CD4-positive, alpha-beta T cell (primary cell): ENCODE measurements around the gene SLC27A2. TPM values are rescaled to one million over a fixed set of nuclear protein-coding genes. Genes with fewer than 3 reads are reported as not detected.
A peak's percentile ranks its signal among the peaks of the same experiment; 100 is the strongest.
"Not testable (repeated sequence)": the region's sequence is repeated elsewhere in the genome, so short reads cannot be mapped to it uniquely, and the experiment has no call there.

Experiments used
- ATAC-seq: fragments of 200-7000 bp; cut with Tn5 transposase; one replicate; pipeline ENCODE4 v1.10.0; 2022; ENCODE audit warnings: mild to moderate bottlenecking; ENCODE audit not compliant: poor library complexity
- CTCF ChIA-PET: fragments of 350-600 bp; sonication (Branson Sonifier 250); formaldehyde crosslinking; loops from one replicate; lab custom pipeline; 2021; ENCODE audit warnings: antibody characterized with exemption, inconsistent platforms; lab: Charles Lee
- POLR2A ChIA-PET: fragments of 350-600 bp; sonication (Branson Sonifier 250); formaldehyde crosslinking; loops from one replicate; lab custom pipeline; 2021; ENCODE audit warnings: antibody characterized with exemption, inconsistent platforms; lab: Charles Lee
- DNase-seq, 14 experiments: peaks; one replicate each; pipeline ENCODE4 v3.0.0-alpha.2; 2013 to 2020; ENCODE audit warnings: mixed read lengths in 2 of 14
- H3K27ac ChIP-seq, 2 donors: one replicate each; pipeline versions ENCODE4 v1.5.1 to v1.7.0; 2013; ENCODE audit warnings: low read length in 2 of 2, low read depth in 1 of 2, mild to moderate bottlenecking in 1 of 2
- H3K27me3 ChIP-seq, 2 experiments: 1 replicate in 1 of 2; 2 replicates in 1 of 2; pipeline versions ENCODE4 v1.6.1 to v1.7.0; 2013; ENCODE audit warnings: low read length in 2 of 2, control low read depth in 1 of 2, mild to moderate bottlenecking in 1 of 2, moderate library complexity in 1 of 2; ENCODE audit not compliant: insufficient read depth in 2 of 2, control insufficient read depth in 1 of 2
- H3K36me3 ChIP-seq: one replicate; pipeline ENCODE4 v1.6.1; 2013; ENCODE audit warnings: low read length, control low read depth; ENCODE audit not compliant: insufficient read depth
- H3K4me1 ChIP-seq: one replicate; pipeline ENCODE4 v1.6.1; 2013; ENCODE audit warnings: low read length, control low read depth; ENCODE audit not compliant: insufficient read depth
- H3K4me3 ChIP-seq: one replicate; pipeline ENCODE4 v1.5.1; 2013; ENCODE audit warnings: mild to moderate bottlenecking, low read length, moderate library complexity
- H3K9me3 ChIP-seq, 2 experiments: 1 replicate in 1 of 2; 2 replicates in 1 of 2; pipeline versions ENCODE4 v1.6.1 to v1.7.0; 2013; ENCODE audit warnings: low read length in 2 of 2, mild to moderate bottlenecking in 2 of 2, control low read depth in 1 of 2, moderate library complexity in 1 of 2; ENCODE audit not compliant: control insufficient read depth in 1 of 2, insufficient read depth in 1 of 2
- H3K27ac Mint-ChIP-seq: one replicate; pipeline ENCODE4 v1.8.0; 2020; ENCODE audit warnings: mixed read lengths
- H3K27me3 Mint-ChIP-seq: one replicate; pipeline ENCODE4 v1.8.0; 2021; ENCODE audit warnings: mixed read lengths
- H3K36me3 Mint-ChIP-seq: one replicate; pipeline ENCODE4 v1.8.0; 2021; ENCODE audit warnings: low read depth, mixed read lengths
- H3K4me1 Mint-ChIP-seq: one replicate; pipeline ENCODE4 v1.8.0; 2021; ENCODE audit warnings: low read depth, mixed read lengths
- H3K4me3 Mint-ChIP-seq: one replicate; pipeline ENCODE4 v1.8.0; 2020; ENCODE audit warnings: mild to moderate bottlenecking, mixed read lengths
- H3K9me3 Mint-ChIP-seq: one replicate; pipeline ENCODE4 v1.8.0; 2020; ENCODE audit warnings: mixed read lengths
- CTCF ChIP-seq: fragments of 200-600 bp; IDR thresholded peaks from one replicate; pipeline ENCODE4 v1.8.0; 2022; ENCODE audit warnings: antibody characterized with exemption, mild to moderate bottlenecking
- intact Hi-C, 2 experiments: fragments of 100-400 bp; cut with DNase I in 1 of 2; cut with micrococcal nuclease in 1 of 2; formaldehyde crosslinking; loops; one replicate each; pipeline versions ENCODE4 v1.15.1 to v1.9.0; 2023 to 2025; cut with DNase I, micrococcal nuclease
- polyA plus RNA-seq, 2 donors: library from polyadenylated mRNA; unstranded; fragments of 120-200 nt; gene quantifications; one replicate each; pipeline ENCODE4 v1.2.1, GENCODE V29; 2013
- total RNA-seq, 174 experiments: library from RNA in 2 of 174; stranded (reverse) in 2 of 174; gene quantifications; one replicate each; pipeline ENCODE4 v1.2.3 and lab custom pipeline; 2021 to 2026

The SLC27A2 gene
- under 1 TPM; 0.22 to 0.31 TPM for total RNA-seq
- polyA plus RNA-seq (2013, experiment 1 of 2): 0.25 TPM
- 0.61 TPM for polyA plus RNA-seq (2013, experiment 2 of 2)
- total RNA-seq (lab: John Stamatoyannopoulos, UW): 0.23 to 36.9 (median 2.3) reads per million in 172 experiments

DNA sequence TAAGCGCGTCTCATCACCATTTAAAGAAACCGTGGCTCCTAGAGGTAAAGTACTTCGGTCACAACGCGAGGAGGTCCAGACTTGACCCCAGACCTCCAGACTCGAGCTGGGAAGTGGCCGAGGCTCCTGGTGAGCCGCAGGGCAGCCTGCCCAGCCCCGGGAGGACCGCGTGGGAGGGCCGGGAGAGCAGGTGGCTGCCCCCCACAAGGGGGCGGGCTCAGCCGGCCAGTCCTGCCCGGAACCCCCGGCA, at the start of gene SLC27A2:
Gene SLC27A2, plus strand, starts transcription at position 228 of the 250 bp plus-strand sequence. CDS start 232 bp downstream, outside the sequence.
- intact Hi-C loops: loop anchor here in 1 of 2 experiments (5.0 kb wide), 1 partner anchor 135 kb away; no protein-coding TSS in a partner anchor
- TF ChIP-seq CTCF: peak; percentile 29
- no peaks in the 10 kb centered on the region for H3K36me3 ChIP-seq
- CTCF ChIA-PET: no interaction called here
- no peak for ATAC-seq
- POLR2A ChIA-PET: interaction anchor here (0.6 to 2.0 kb wide), 2 partner anchors 172 to 173 kb away, joined by 4 to 5 read pairs; partner anchors contain the start of gene GABPB1
- H3K27ac ChIP-seq: no peak within 1 kb of the TSS
- Mint-ChIP-seq H3K36me3 (no peaks in the 10 kb centered on the region), H3K4me3 (peak within 1 kb of the TSS; percentile 92), H3K9me3 (no peaks in the 10 kb centered on the region), H3K27me3 (peaks cover 39% of the 10 kb centered on the region), H3K27ac (no peak within 1 kb of the TSS), H3K4me1 (peaks cover 22% of the 10 kb centered on the region)
- H3K9me3 ChIP-seq: no peaks in the 10 kb centered on the region
- DNase-seq: peak in 2 of 14 experiments; percentile 26 to 45
- peaks cover 11 to 13% of the 10 kb centered on the region in 2 experiments for H3K27me3 ChIP-seq
- peak within 1 kb of the TSS; percentile 59 for H3K4me3 ChIP-seq
- H3K4me1 ChIP-seq: peaks cover 13% of the 10 kb centered on the region

DNA sequence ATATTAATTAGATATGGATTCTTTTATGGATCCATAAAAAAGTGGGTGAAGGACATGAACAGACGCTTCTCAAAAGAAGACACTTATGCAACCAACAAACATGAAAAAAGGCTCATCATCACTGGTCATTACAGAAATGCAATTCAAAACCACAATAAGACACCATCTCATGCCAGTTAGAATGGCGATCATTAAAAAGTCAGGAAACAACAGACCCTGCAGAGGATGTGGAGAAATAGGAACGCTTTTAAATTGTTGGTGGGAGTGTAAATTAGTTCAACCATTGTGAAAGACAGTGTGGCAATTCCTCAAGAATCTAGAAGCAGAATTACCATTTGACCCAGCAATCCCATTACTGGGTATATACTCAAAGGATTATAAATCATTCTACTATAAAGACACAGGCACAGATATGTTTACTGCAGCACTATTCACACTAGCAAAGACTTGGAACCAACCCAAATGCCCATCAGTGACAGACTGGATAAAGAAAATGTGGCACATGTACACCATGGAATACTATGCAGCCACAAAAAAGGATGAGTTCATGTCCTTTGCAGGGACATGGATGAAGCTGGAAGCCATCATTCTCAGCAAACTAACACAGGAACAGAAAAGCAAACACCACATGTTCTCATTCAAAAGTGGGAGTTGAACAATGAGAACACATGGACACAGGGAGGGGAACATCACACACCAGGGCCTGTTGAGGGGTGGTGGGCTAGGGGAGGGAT, 49.6 kb upstream of the SLC27A2 start:
- H3K9me3 Mint-ChIP-seq, H3K36me3 Mint-ChIP-seq, H3K4me1 ChIP-seq, H3K27ac ChIP-seq, CTCF ChIA-PET, ATAC-seq, H3K27ac Mint-ChIP-seq, H3K9me3 ChIP-seq, H3K4me3 ChIP-seq, H3K4me1 Mint-ChIP-seq, intact Hi-C loops, H3K27me3 Mint-ChIP-seq, H3K4me3 Mint-ChIP-seq, H3K36me3 ChIP-seq, DNase-seq, POLR2A ChIA-PET, H3K27me3 ChIP-seq: not testable (repeated sequence)

GRCh38 chr15:50134524-50135024, 47.4 kb upstream of the SLC27A2 start:
- Mint-ChIP-seq H3K27ac (no peak overlapping the region), H3K4me3 (no peak overlapping the region), H3K36me3 (no peaks in the 10 kb centered on the region), H3K9me3 (no peaks in the 10 kb centered on the region), H3K27me3 (peaks cover 4% of the 10 kb centered on the region), H3K4me1 (no peaks in the 10 kb centered on the region)
- H3K9me3 ChIP-seq: no peaks in the 10 kb centered on the region
- POLR2A ChIA-PET: no interaction called here
- CTCF ChIA-PET: no interaction called here
- TF ChIP-seq CTCF: no peak
- ATAC-seq (no peak), DNase-seq (peak in 1 of 14 experiments; percentile 38)
- H3K27me3 ChIP-seq: peaks cover 0 to 3% of the 10 kb centered on the region in 2 experiments
- intact Hi-C loops: no loop called here
- no peaks in the 10 kb centered on the region for H3K4me1 ChIP-seq
- H3K4me3 ChIP-seq: no peak overlapping the region
- no peak overlapping the region for H3K27ac ChIP-seq
- no peaks in the 10 kb centered on the region for H3K36me3 ChIP-seq
